ENCODE results near the gene PSMD5.

PSMD5 gene

GRCh38 chr9:120860083-120860482 lies 17.4 kb upstream of the PSMD5 start:
- Histone ChIP-seq H2BK120ac (ENCODE audit: low read depth, low read length) (no peak overlapping the region), H3K4me3 (ENCODE audit: insufficient read depth in 1 of 2, low read depth in 1 of 2, low read length in 2 of 2) (no peak overlapping the region), H3K9ac (ENCODE audit: low read length) (no peak overlapping the region), H3K23ac (ENCODE audit: low read length in 2 of 2) (no peak overlapping the region), H3K4ac (ENCODE audit: low read depth in 1 of 2, low read length in 2 of 2) (no peak overlapping the region), H2AK5ac (ENCODE audit: low read length, severe bottlenecking) (no peak overlapping the region), H3K4me1 (ENCODE audit: control insufficient read depth, insufficient read depth, low read depth, low read length) (peaks cover 2% of the 10 kb centered on the region), H4K91ac (ENCODE audit: low read length) (no peak overlapping the region), H3K4me2 (ENCODE audit: low read length, poor library complexity, severe bottlenecking) (no peak overlapping the region), H3K14ac (ENCODE audit: low read length in 2 of 2) (no peak overlapping the region), H2BK5ac (ENCODE audit: low read depth, low read length, poor library complexity, severe bottlenecking) (no peak overlapping the region), H3K27ac (ENCODE audit: low read length, poor library complexity, severe bottlenecking) (no peak overlapping the region), H3K36me3 (ENCODE audit: control insufficient read depth in 1 of 2, insufficient read depth in 2 of 2, low read depth in 1 of 2, low read length in 2 of 2) (peaks cover 61 to 69% of the 10 kb centered on the region in 2 experiments), H4K8ac (ENCODE audit: low read length) (no peak overlapping the region), H3K9me3 (ENCODE audit: control insufficient read depth, low read length) (no peaks in the 10 kb centered on the region), H2BK15ac (ENCODE audit: low read depth, poor library complexity, severe bottlenecking) (no peak overlapping the region), H2AFZ (ENCODE audit: low read depth, low read length) (no peak overlapping the region), H2BK12ac (ENCODE audit: low read length in 2 of 2) (no peak overlapping the region), H3K18ac (ENCODE audit: low read depth in 1 of 2, low read length in 2 of 2) (no peak overlapping the region), H3K79me1 (replicated peaks; ENCODE audit: low read length, poor library complexity, severe bottlenecking) (no peaks in the 10 kb centered on the region), H3K27me3 (ENCODE audit: control insufficient read depth in 1 of 2, insufficient read depth in 1 of 2, low read length in 2 of 2) (no peaks in the 10 kb centered on the region)
- no peak for DNase-seq
- 98% methylated on average over 11 of the region's 11 CpGs for WGBS

GRCh38 chr9:120859361-120859760 lies 16.6 kb upstream of the PSMD5 start:
- Histone ChIP-seq H3K9ac (ENCODE audit: low read length) (no peak overlapping the region), H3K23ac (ENCODE audit: low read length in 2 of 2) (no peak overlapping the region), H2AFZ (ENCODE audit: low read depth, low read length) (no peak overlapping the region), H3K18ac (ENCODE audit: low read depth in 1 of 2, low read length in 2 of 2) (no peak overlapping the region), H3K4me3 (ENCODE audit: insufficient read depth in 1 of 2, low read depth in 1 of 2, low read length in 2 of 2) (no peak overlapping the region), H2BK15ac (ENCODE audit: low read depth, poor library complexity, severe bottlenecking) (no peak overlapping the region), H3K27ac (ENCODE audit: low read length, poor library complexity, severe bottlenecking) (no peak overlapping the region), H3K4me1 (ENCODE audit: control insufficient read depth, insufficient read depth, low read depth, low read length) (peaks cover 2% of the 10 kb centered on the region), H3K4me2 (ENCODE audit: low read length, poor library complexity, severe bottlenecking) (no peak overlapping the region), H3K4ac (ENCODE audit: low read depth in 1 of 2, low read length in 2 of 2) (no peak overlapping the region), H2AK5ac (ENCODE audit: low read length, severe bottlenecking) (no peak overlapping the region), H2BK12ac (ENCODE audit: low read length in 2 of 2) (no peak overlapping the region), H2BK5ac (ENCODE audit: low read depth, low read length, poor library complexity, severe bottlenecking) (no peak overlapping the region), H4K8ac (ENCODE audit: low read length) (no peak overlapping the region), H3K14ac (ENCODE audit: low read length in 2 of 2) (no peak overlapping the region), H3K9me3 (ENCODE audit: control insufficient read depth, low read length) (no peaks in the 10 kb centered on the region), H3K79me1 (replicated peaks; ENCODE audit: low read length, poor library complexity, severe bottlenecking) (no peaks in the 10 kb centered on the region), H3K36me3 (ENCODE audit: control insufficient read depth in 1 of 2, insufficient read depth in 2 of 2, low read depth in 1 of 2, low read length in 2 of 2) (peaks cover 61 to 68% of the 10 kb centered on the region in 2 experiments), H4K91ac (ENCODE audit: low read length) (no peak overlapping the region), H2BK120ac (ENCODE audit: low read depth, low read length) (no peak overlapping the region), H3K27me3 (ENCODE audit: control insufficient read depth in 1 of 2, insufficient read depth in 1 of 2, low read length in 2 of 2) (no peaks in the 10 kb centered on the region)
- no peak for DNase-seq
- 83% methylated on average over 6 of the region's 6 CpGs for WGBS

- 91% methylated on average over 9 of the region's 11 CpGs for WGBS
- no peak overlapping the region for H2AK5ac ChIP-seq (ENCODE audit: low read length, severe bottlenecking)
- H3K4ac ChIP-seq (ENCODE audit: low read depth in 1 of 2, low read length in 2 of 2): no peak overlapping the region
- H2BK120ac ChIP-seq (ENCODE audit: low read depth, low read length): no peak overlapping the region
- H3K36me3 ChIP-seq (ENCODE audit: control insufficient read depth in 1 of 2, insufficient read depth in 2 of 2, low read depth in 1 of 2, low read length in 2 of 2): peaks cover 58 to 60% of the 10 kb centered on the region in 2 experiments
- no peak overlapping the region for H4K8ac ChIP-seq (ENCODE audit: low read length)
- H3K4me2 ChIP-seq (ENCODE audit: low read length, poor library complexity, severe bottlenecking): no peak overlapping the region
- H2BK15ac ChIP-seq (ENCODE audit: low read depth, poor library complexity, severe bottlenecking): no peak overlapping the region
- H2BK5ac ChIP-seq (ENCODE audit: low read depth, low read length, poor library complexity, severe bottlenecking): no peak overlapping the region
- H2AFZ ChIP-seq (ENCODE audit: low read depth, low read length): no peak overlapping the region
- H3K23ac ChIP-seq (ENCODE audit: low read length in 2 of 2): no peak overlapping the region
- H3K79me1 ChIP-seq (replicated peaks; ENCODE audit: low read length, poor library complexity, severe bottlenecking): no peaks in the 10 kb centered on the region
- DNase-seq: no peak
- no peak overlapping the region for H4K91ac ChIP-seq (ENCODE audit: low read length)
- H3K14ac ChIP-seq (ENCODE audit: low read length in 2 of 2): no peak overlapping the region
- H3K9me3 ChIP-seq (ENCODE audit: control insufficient read depth, low read length): no peaks in the 10 kb centered on the region
- H3K9ac ChIP-seq (ENCODE audit: low read length): no peak overlapping the region
- no peak overlapping the region for H3K27ac ChIP-seq (ENCODE audit: low read length, poor library complexity, severe bottlenecking)
- peaks cover 2% of the 10 kb centered on the region for H3K4me1 ChIP-seq (ENCODE audit: control insufficient read depth, insufficient read depth, low read depth, low read length)
- H2BK12ac ChIP-seq (ENCODE audit: low read length in 2 of 2): no peak overlapping the region
- H3K18ac ChIP-seq (ENCODE audit: low read depth in 1 of 2, low read length in 2 of 2): no peak overlapping the region
- H3K27me3 ChIP-seq (ENCODE audit: control insufficient read depth in 1 of 2, insufficient read depth in 1 of 2, low read length in 2 of 2): no peaks in the 10 kb centered on the region
- no peak overlapping the region for H3K4me3 ChIP-seq (ENCODE audit: insufficient read depth in 1 of 2, low read depth in 1 of 2, low read length in 2 of 2)
Measured at GRCh38 chr9:120857902-120858301, 15.2 kb upstream of the PSMD5 start.

- WGBS: 91% methylated on average over 7 of the region's 7 CpGs
- Histone ChIP-seq H3K4me2 (ENCODE audit: low read length, poor library complexity, severe bottlenecking) (no peak overlapping the region), H2BK5ac (ENCODE audit: low read depth, low read length, poor library complexity, severe bottlenecking) (no peak overlapping the region), H4K91ac (ENCODE audit: low read length) (no peak overlapping the region), H3K4me1 (ENCODE audit: control insufficient read depth, insufficient read depth, low read depth, low read length) (peaks cover 2% of the 10 kb centered on the region), H3K18ac (ENCODE audit: low read depth in 1 of 2, low read length in 2 of 2) (no peak overlapping the region), H3K27ac (ENCODE audit: low read length, poor library complexity, severe bottlenecking) (no peak overlapping the region), H2BK120ac (ENCODE audit: low read depth, low read length) (no peak overlapping the region), H4K8ac (ENCODE audit: low read length) (no peak overlapping the region), H2AFZ (ENCODE audit: low read depth, low read length) (no peak overlapping the region), H2AK5ac (ENCODE audit: low read length, severe bottlenecking) (no peak overlapping the region), H3K79me1 (replicated peaks; ENCODE audit: low read length, poor library complexity, severe bottlenecking) (no peaks in the 10 kb centered on the region), H2BK12ac (ENCODE audit: low read length in 2 of 2) (no peak overlapping the region), H3K4ac (ENCODE audit: low read depth in 1 of 2, low read length in 2 of 2) (no peak overlapping the region), H3K27me3 (ENCODE audit: control insufficient read depth in 1 of 2, insufficient read depth in 1 of 2, low read length in 2 of 2) (no peaks in the 10 kb centered on the region), H3K23ac (ENCODE audit: low read length in 2 of 2) (no peak overlapping the region), H3K36me3 (ENCODE audit: control insufficient read depth in 1 of 2, insufficient read depth in 2 of 2, low read depth in 1 of 2, low read length in 2 of 2) (peaks cover 55 to 57% of the 10 kb centered on the region in 2 experiments), H3K9ac (ENCODE audit: low read length) (no peak overlapping the region), H2BK15ac (ENCODE audit: low read depth, poor library complexity, severe bottlenecking) (no peak overlapping the region), H3K4me3 (ENCODE audit: insufficient read depth in 1 of 2, low read depth in 1 of 2, low read length in 2 of 2) (no peak overlapping the region), H3K9me3 (ENCODE audit: control insufficient read depth, low read length) (no peaks in the 10 kb centered on the region), H3K14ac (ENCODE audit: low read length in 2 of 2) (no peak overlapping the region)
- no peak for DNase-seq
Measured at GRCh38 chr9:120857481-120857880, 14.8 kb upstream of the PSMD5 start.

Data from mesenchymal stem cell (in vitro differentiated cells and primary cell).